ENCODE data around the gene SIRT6. TPM values are rescaled to one million over a fixed set of nuclear protein-coding genes. Genes with fewer than 3 reads are reported as not detected.

SIRT6 gene
- 14.7 and 21.5 TPM in 2 replicates for total RNA-seq

GRCh38 chr19:4182084-4182810 lies at the start of gene SIRT6, which contains the start of gene ANKRD24:
TSS of gene SIRT6 (minus strand) at chr19:4182563. CDS start at chr19:4182539, 24 bp downstream.
TSS of gene ANKRD24 (plus strand) at chr19:4182689. CDS start at chr19:4186426, 3,737 bp downstream.

GRCh38 chr19:4229179-4229931 lies 47.0 kb upstream of the SIRT6 start, which contains the start of gene EBI3:
TSS of gene EBI3 (plus strand) at chr19:4229523. CDS start at chr19:4229551, 28 bp downstream.

Other genes with a start within 250 kb of the SIRT6 start
- gene NMRK2, start 249.5 kb downstream of the SIRT6 start, total RNA-seq = not detected in 2 replicates
- 133 and 147 TPM in 2 replicates for gene DAPK3, start 211.5 kb downstream of the SIRT6 start, total RNA-seq
- 2,814 and 3,752 TPM in 2 replicates for gene EEF2, start 197.1 kb downstream of the SIRT6 start, total RNA-seq
- 10.7 and 12.5 TPM in 2 replicates for gene PIAS4, start 174.8 kb downstream of the SIRT6 start, total RNA-seq
- 28.7 and 29.7 TPM in 2 replicates for gene ZBTB7A, start 115.7 kb downstream of the SIRT6 start, total RNA-seq
- gene MAP2K2, start 58.4 kb downstream of the SIRT6 start, total RNA-seq = 127 and 160 TPM in 2 replicates
- under 0.01 TPM in 1 of 2 replicates, not detected in the other for gene CREB3L3, start 28.9 kb downstream of the SIRT6 start, total RNA-seq
- 0.33 and 1.2 TPM in 2 replicates for gene ANKRD24, start 126 bp upstream of the SIRT6 start, total RNA-seq
- not detected in 2 replicates for gene EBI3, start 47.0 kb upstream of the SIRT6 start, total RNA-seq
- 18.2 and 22.7 TPM in 2 replicates for gene YJU2, start 64.5 kb upstream of the SIRT6 start, total RNA-seq
- not detected in 2 replicates for gene SHD, start 96.7 kb upstream of the SIRT6 start, total RNA-seq
- not detected in 2 replicates for gene TMIGD2, start 119.8 kb upstream of the SIRT6 start, total RNA-seq
- gene FSD1, start 122.0 kb upstream of the SIRT6 start, total RNA-seq = 15.5 and 24.5 TPM in 2 replicates
- gene STAP2, start 156.3 kb upstream of the SIRT6 start, total RNA-seq = 5.9 and 7.5 TPM in 2 replicates
- gene MPND, start 161.0 kb upstream of the SIRT6 start, total RNA-seq = 5.6 and 7.9 TPM in 2 replicates
- gene SH3GL1, start 218.0 kb upstream of the SIRT6 start, total RNA-seq = 29.1 and 36.1 TPM in 2 replicates
- gene CHAF1A, start 220.1 kb upstream of the SIRT6 start, total RNA-seq = 10.1 and 29.7 TPM in 2 replicates